K562 (cell line): ENCODE results near the gene PLCB1. TPM values are rescaled to one million over a fixed set of nuclear protein-coding genes. Genes with fewer than 3 reads are reported as not detected.

ENCODE experiments used
- ATAC-seq: fragments of 200-7000 bp; cut with Tn5 transposase; 3 replicates; pipeline ENCODE4 v1.9.1; 2020; ENCODE audit warnings: moderate library complexity
- BruUV-seq: library from RNA; stranded (reverse); fragments of 400-500 nt; replicated peaks from 2 replicates; lab custom pipeline; 2021; lab: Mats Ljungman, UMichigan
- CTCF ChIA-PET: fragments of 300-600 bp; formaldehyde crosslinking; extraction: SDS; loops from one replicate; lab custom pipeline; 2021; ENCODE audit warnings: low intra/inter-chr PET ratio; lab: Yijun Ruan, JAX
- POLR2A ChIA-PET: fragments of 300-600, 350-650 bp; sonication (Branson Sonifier 250); formaldehyde crosslinking; extraction: SDS; loops from one replicate; lab custom pipeline; 2021; ENCODE audit warnings: antibody characterized with exemption, inconsistent platforms; lab: Yijun Ruan, JAX
- DNase-seq, 4 experiments: peaks; one replicate each; pipeline versions ENCODE4 v3.0.0 to v3.0.0-alpha.2; 2011 to 2018; ENCODE audit warnings: low spot score in 3 of 4, mixed read lengths in 3 of 4; ENCODE audit errors: extremely low read depth in 1 of 4
- FAIRE-seq: peaks from 2 replicates; lab custom pipeline; 2011; peaks lifted over from hg19 to GRCh38; lab: Jason Lieb, UNC
- H2AFZ ChIP-seq: 2 replicates; pipeline ENCODE4 v1.6.0; 2011; ENCODE audit warnings: low read depth, low read length, control low read depth, inconsistent platforms
- H3K27ac ChIP-seq: fragments of 200-600 bp; 3 replicates; pipeline ENCODE4 v1.8.0; 2011; ENCODE audit warnings: low read depth, mild to moderate bottlenecking, control low read depth, inconsistent platforms, low read length, moderate library complexity, mixed read lengths; ENCODE audit errors: extremely low read depth
- H3K27me3 ChIP-seq, 2 experiments: fragments of 300-600 bp in 1 of 2; 2 replicates in 1 of 2; 3 replicates in 1 of 2; pipeline versions ENCODE4 v1.6.0 to v1.8.0; 2011; ENCODE audit warnings: inconsistent platforms in 2 of 2, low read length in 2 of 2, mild to moderate bottlenecking in 1 of 2, mixed read lengths in 1 of 2, moderate library complexity in 1 of 2; ENCODE audit not compliant: control insufficient read depth in 2 of 2, insufficient read depth in 2 of 2
- H3K36me3 ChIP-seq: fragments of 300-600 bp; 3 replicates; pipeline ENCODE4 v1.8.0; 2011; ENCODE audit warnings: mild to moderate bottlenecking, low read length, inconsistent platforms; ENCODE audit not compliant: control insufficient read depth, insufficient read depth
- H3K4me1 ChIP-seq, 2 experiments: fragments of 200-600 bp in 1 of 2; replicated peaks in 1 of 2; 2 replicates in 1 of 2; 3 replicates in 1 of 2; pipeline versions ENCODE4 v1.5.1 to v1.8.0; 2011; ENCODE audit warnings: inconsistent platforms in 2 of 2, low read length in 2 of 2, mild to moderate bottlenecking in 1 of 2, mixed read lengths in 1 of 2, moderate library complexity in 1 of 2; ENCODE audit not compliant: control insufficient read depth in 2 of 2, insufficient read depth in 2 of 2
- H3K4me2 ChIP-seq: 2 replicates; pipeline ENCODE4 v1.6.1; 2011; ENCODE audit warnings: low read length, control low read depth, inconsistent platforms, mixed read lengths; ENCODE audit not compliant: insufficient read depth
- H3K4me3 ChIP-seq: fragments of 200-600 bp; sonication (generic), shearing (Covaris generic); 2 replicates; pipeline ENCODE4 v1.5.1; 2016; ENCODE audit warnings: control low read depth, inconsistent platforms
- H3K79me2 ChIP-seq: fragments of 200-600 bp; 3 replicates; pipeline ENCODE4 v1.8.0; 2011; ENCODE audit warnings: low read length, inconsistent platforms; ENCODE audit not compliant: control insufficient read depth, insufficient read depth
- H3K9ac ChIP-seq, 2 experiments: 2 replicates each; pipeline versions ENCODE4 v1.6.0 to v1.6.1; 2011; ENCODE audit warnings: low read depth in 2 of 2, low read length in 2 of 2, control low read depth in 1 of 2, inconsistent platforms in 1 of 2, mild to moderate bottlenecking in 1 of 2, mixed read lengths in 1 of 2; ENCODE audit not compliant: insufficient read depth in 1 of 2
- H3K9me1 ChIP-seq: one replicate; pipeline ENCODE4 v1.6.0; 2011; ENCODE audit warnings: inconsistent platforms, mild to moderate bottlenecking, low read length, moderate library complexity; ENCODE audit not compliant: control insufficient read depth, insufficient read depth
- H3K9me3 ChIP-seq: replicated peaks from 2 replicates; pipeline ENCODE4 v1.5.1; 2011; ENCODE audit warnings: low read depth, low read length, inconsistent platforms; ENCODE audit not compliant: control insufficient read depth, insufficient read depth
- H4K20me1 ChIP-seq: replicated peaks from 2 replicates; pipeline ENCODE4 v1.6.1; 2011; ENCODE audit warnings: low read length, inconsistent platforms, mixed read lengths; ENCODE audit not compliant: control insufficient read depth, insufficient read depth
- BMI1 ChIP-seq: fragments of 150-350 bp; IDR thresholded peaks from 2 replicates; pipeline ENCODE4 v1.6.1; 2014; ENCODE audit warnings: low read length
- CEBPZ ChIP-seq: fragments of 150-350 bp; IDR thresholded peaks from 2 replicates; pipeline ENCODE4 v1.6.1; 2014; ENCODE audit warnings: low read depth, mild to moderate bottlenecking, low read length, borderline replicate concordance
- ELF4 ChIP-seq: fragments of 450-650 bp; formaldehyde crosslinking; IDR thresholded peaks from 2 replicates; pipeline ENCODE4 v1.4.0; 2022; ENCODE audit warnings: missing genetic modification characterization
- EP300 ChIP-seq: IDR thresholded peaks from 2 replicates; pipeline ENCODE4 v1.6.1; 2012; ENCODE audit warnings: low read length, improper control_type of control experiment
- EZH2 ChIP-seq: IDR thresholded peaks from 2 replicates; pipeline ENCODE4 v1.6.1; 2012; ENCODE audit warnings: low read depth, mild to moderate bottlenecking, inconsistent platforms, low read length, borderline replicate concordance
- KLF10 ChIP-seq: fragments of 250-450 bp; sonication (Bioruptor Pico); IDR thresholded peaks from 2 replicates; pipeline ENCODE4 v1.6.1; 2021; ENCODE audit warnings: matching md5 sums
- KLF13 ChIP-seq: fragments of 450-650 bp; IDR thresholded peaks from 2 replicates; pipeline ENCODE4 v1.6.1; 2016; ENCODE audit warnings: missing genetic modification characterization, low read depth, mild to moderate bottlenecking, missing compliant biosample characterization, moderate library complexity, borderline replicate concordance
- MAZ ChIP-seq, 2 experiments: fragments of 450-650 bp in 1 of 2; sonication (generic) in 1 of 2; formaldehyde crosslinking; IDR thresholded peaks in 1 of 2; conservative IDR thresholded peaks in 1 of 2; 2 replicates each; pipeline versions ENCODE4 v1.4.0 to v1.5.0; 2020; ENCODE audit warnings: mild to moderate bottlenecking in 1 of 2, missing genetic modification reagents in 1 of 2
- POLR2A ChIP-seq: fragments of 450-650 bp; conservative IDR thresholded peaks from 2 replicates; pipeline ENCODE4 v1.6.1; 2016
- PURB ChIP-seq: sonication (generic); formaldehyde crosslinking; IDR thresholded peaks from 2 replicates; pipeline ENCODE4 v1.9.0; 2021; ENCODE audit warnings: low read depth, mild to moderate bottlenecking, missing genetic modification reagents
- RFX1 ChIP-seq: fragments of 450-650 bp; IDR thresholded peaks from 2 replicates; pipeline ENCODE4 v1.6.1; 2016; ENCODE audit warnings: mild to moderate bottlenecking, moderate library complexity
- ZBTB26 ChIP-seq: fragments of 450-650 bp; formaldehyde crosslinking; IDR thresholded peaks from 2 replicates; pipeline ENCODE4 v1.4.0; 2022; ENCODE audit warnings: missing genetic modification characterization
- ZC3H8 ChIP-seq: fragments of 450-650 bp; IDR thresholded peaks from 2 replicates; pipeline ENCODE4 v1.6.1; 2017
- ZNF184 ChIP-seq: sonication (generic); formaldehyde crosslinking; IDR thresholded peaks from 2 replicates; pipeline ENCODE4 v1.5.0; 2020; ENCODE audit warnings: missing genetic modification reagents
- ZNF23 ChIP-seq: fragments of 250-450 bp; sonication (Bioruptor Pico); IDR thresholded peaks from 2 replicates; pipeline ENCODE4 v1.4.0; 2020; ENCODE audit warnings: mild to moderate bottlenecking
- ZNF77 ChIP-seq: fragments of 250-450 bp; sonication (Bioruptor Pico); IDR thresholded peaks from 2 replicates; pipeline ENCODE4 v1.5.0; 2020
- WGBS: fragments of 100-300 bp; shearing (Covaris generic); methylation state at CpG from one replicate; pipeline ENCODE4 v1.1.6; 2016; ENCODE audit warnings: low coverage, mixed read lengths; ENCODE audit not compliant: insufficient coverage; ENCODE audit errors: missing lambda C conversion rate; 5-methylcytosine and 5-hydroxymethylcytosine counted together
- in situ Hi-C: fragments of 300-500 bp; cut with MboI; formaldehyde crosslinking; loops from 4 replicates; pipeline ENCODE4 v1.15.0; 2018; ENCODE audit warnings: inconsistent platforms, mixed read lengths
- intact Hi-C: fragments of 100-400 bp; cut with micrococcal nuclease; formaldehyde crosslinking; loops from 2 replicates; pipeline ENCODE4 v1.14.2; 2022
- polyA plus RNA-seq, 8 experiments: library from polyadenylated mRNA; depleted of rRNA in 4 of 8; stranded (reverse) in 5 of 8; unstranded in 3 of 8; fragments of >200 nt; fragmentation: Nextera tagmentation in 2 of 8; fragmentation: Illumina TruSeq in 1 of 8; extraction: Ambion mirVana in 2 of 8; extraction: Trizol in 1 of 8; gene quantifications; 2 replicates each; pipeline versions ENCODE4 v1.2.1 to v1.2.3, GENCODE V29; 2011 to 2014; ENCODE audit warnings: inconsistent platforms in 1 of 8, missing spikeins in 1 of 8
- total RNA-seq, 7 experiments: library from RNA; depleted of rRNA in 6 of 7; stranded (reverse); fragments of >200 nt in 6 of 7; fragmentation: Illumina TruSeq in 2 of 7; extraction: Trizol in 2 of 7; gene quantifications; 2 replicates each; pipeline versions ENCODE4 v1.2.1 to v1.2.3, GENCODE V29; 2011 to 2021; ENCODE audit warnings: low replicate concordance in 1 of 7
- TF ChIP-seq, protein P1 (sequence below): fragments of 250-450 bp; sonication (Bioruptor Pico); IDR thresholded peaks from 2 replicates; pipeline ENCODE4 v1.4.0; 2020; ENCODE audit warnings: mild to moderate bottlenecking, moderate library complexity, borderline replicate concordance

Gene PLCB1
- total and polyA plus RNA-seq, 9 of the 15 experiments (the other 6 are each of a cell fraction or from before 2014, with no cell fraction given), result 0.34 to 3.1 (median 1.3) TPM

- TF ChIP-seq MAZ (CRISPR knock-in tag; conservative IDR thresholded peaks at IDR 0.05 in 1 of 2, IDR thresholded peaks at IDR 0.05 in 1 of 2), result no peak
Measured at GRCh38 chr20:8299921-8300320, 167.9 kb downstream of the PLCB1 start (continued).

GRCh38 chr20:8301655-8302054, 169.6 kb downstream of the PLCB1 start:
- Histone ChIP-seq H3K4me2 (no peak overlapping the region), H3K4me1 (no peaks in the 10 kb centered on the region), H3K27me3 (no peaks in the 10 kb centered on the region), H3K79me2 (no peaks in the 10 kb centered on the region), H3K9me3 (no peaks in the 10 kb centered on the region), H2AFZ (no peak overlapping the region), H3K9me1 (no peaks in the 10 kb centered on the region), H3K4me3 (no peak overlapping the region), H3K9ac (no peak overlapping the region), H4K20me1 (no peaks in the 10 kb centered on the region), H3K36me3 (no peaks in the 10 kb centered on the region), H3K27ac (no peak overlapping the region)
- no peak for DNase-seq
- FAIRE-seq, result no peak
- ChIA-PET POLR2A (no interaction called here), CTCF (no interaction called here)
- no TSS peak for BruUV-seq
- ATAC-seq, result no peak
- intact Hi-C loops (loop anchor here (10.0 kb wide), 1 partner anchor 257 kb away; no protein-coding TSS in a partner anchor), in situ Hi-C loops (no loop called here)
- WGBS, result 2% methylated on average over 4 of the region's 4 CpGs
- TF ChIP-seq POLR2A (no peak), EZH2 (no peak), RFX1 (no peak), ZC3H8 (no peak), BMI1 (no peak), ZNF23 (CRISPR knock-in tag) (no peak), PURB (no peak), ZNF184 (no peak), ELF4 (CRISPR knock-in tag) (no peak), ZBTB26 (CRISPR knock-in tag) (no peak), EP300 (no peak), KLF13 (tag) (no peak), KLF10 (CRISPR knock-in tag) (no peak), CEBPZ (no peak), ZNF77 (CRISPR knock-in tag) (no peak)
- TF ChIP-seq, protein P1, sequence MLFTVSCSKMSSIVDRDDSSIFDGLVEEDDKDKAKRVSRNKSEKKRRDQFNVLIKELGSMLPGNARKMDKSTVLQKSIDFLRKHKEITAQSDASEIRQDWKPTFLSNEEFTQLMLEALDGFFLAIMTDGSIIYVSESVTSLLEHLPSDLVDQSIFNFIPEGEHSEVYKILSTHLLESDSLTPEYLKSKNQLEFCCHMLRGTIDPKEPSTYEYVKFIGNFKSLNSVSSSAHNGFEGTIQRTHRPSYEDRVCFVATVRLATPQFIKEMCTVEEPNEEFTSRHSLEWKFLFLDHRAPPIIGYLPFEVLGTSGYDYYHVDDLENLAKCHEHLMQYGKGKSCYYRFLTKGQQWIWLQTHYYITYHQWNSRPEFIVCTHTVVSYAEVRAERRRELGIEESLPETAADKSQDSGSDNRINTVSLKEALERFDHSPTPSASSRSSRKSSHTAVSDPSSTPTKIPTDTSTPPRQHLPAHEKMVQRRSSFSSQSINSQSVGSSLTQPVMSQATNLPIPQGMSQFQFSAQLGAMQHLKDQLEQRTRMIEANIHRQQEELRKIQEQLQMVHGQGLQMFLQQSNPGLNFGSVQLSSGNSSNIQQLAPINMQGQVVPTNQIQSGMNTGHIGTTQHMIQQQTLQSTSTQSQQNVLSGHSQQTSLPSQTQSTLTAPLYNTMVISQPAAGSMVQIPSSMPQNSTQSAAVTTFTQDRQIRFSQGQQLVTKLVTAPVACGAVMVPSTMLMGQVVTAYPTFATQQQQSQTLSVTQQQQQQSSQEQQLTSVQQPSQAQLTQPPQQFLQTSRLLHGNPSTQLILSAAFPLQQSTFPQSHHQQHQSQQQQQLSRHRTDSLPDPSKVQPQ (CRISPR knock-in tag), result no peak
